H1 (cell line): ENCODE results near the gene NEDD4L. TPM values are rescaled to one million over a fixed set of nuclear protein-coding genes. Genes with fewer than 3 reads are reported as not detected.

Source experiments
- CTCF ChIA-PET: fragments of 300-600 bp; sonication (Branson Sonifier 250); formaldehyde crosslinking; loops from one replicate; lab custom pipeline; 2021; ENCODE audit not compliant: partially characterized antibody; lab: Charles Lee
- POLR2A ChIA-PET: fragments of 300-600 bp; sonication (Branson Sonifier 250); formaldehyde crosslinking; loops from one replicate; lab custom pipeline; 2021; ENCODE audit warnings: inconsistent platforms; ENCODE audit not compliant: partially characterized antibody; lab: Charles Lee
- DNase-seq, 2 experiments: peaks; one replicate each; pipeline versions ENCODE4 v3.0.0 to v3.0.0-alpha.2; 2010 to 2022; ENCODE audit warnings: low spot score in 2 of 2, low read depth in 1 of 2, mixed read lengths in 1 of 2
- FAIRE-seq: peaks from 2 replicates; lab custom pipeline; 2011; peaks lifted over from hg19 to GRCh38; lab: Jason Lieb, UNC
- H2AFZ ChIP-seq: 2 replicates; pipeline ENCODE4 v1.8.1; 2012; ENCODE audit warnings: low read length, inconsistent platforms
- H2AK5ac ChIP-seq: 2 replicates; pipeline ENCODE4 v1.6.1; 2013; ENCODE audit warnings: low read depth, low read length
- H2BK120ac ChIP-seq: replicated peaks from 2 replicates; pipeline ENCODE3; 2013; ENCODE audit warnings: low read depth, low read length, inconsistent platforms
- H2BK12ac ChIP-seq: 2 replicates; pipeline ENCODE4 v1.6.1; 2013; ENCODE audit warnings: low read depth, low read length
- H2BK15ac ChIP-seq: 2 replicates; pipeline ENCODE4 v1.6.1; 2013; ENCODE audit warnings: low read length
- H2BK20ac ChIP-seq: 2 replicates; pipeline ENCODE4 v1.6.1; 2013; ENCODE audit warnings: low read length
- H2BK5ac ChIP-seq: 2 replicates; pipeline ENCODE4 v1.6.1; 2013; ENCODE audit warnings: low read depth, low read length
- H3K14ac ChIP-seq: 2 replicates; pipeline ENCODE4 v1.6.1; 2013; ENCODE audit warnings: inconsistent platforms; ENCODE audit not compliant: insufficient read length
- H3K18ac ChIP-seq: 2 replicates; pipeline ENCODE4 v1.6.1; 2013; ENCODE audit warnings: low read length; ENCODE audit errors: extremely low read depth
- H3K23ac ChIP-seq: 2 replicates; pipeline ENCODE4 v1.6.1; 2013; ENCODE audit warnings: inconsistent platforms; ENCODE audit not compliant: insufficient read length
- H3K23me2 ChIP-seq: 2 replicates; pipeline ENCODE4 v1.6.1; 2013; ENCODE audit warnings: low read depth, low read length
- H3K27ac ChIP-seq: 2 replicates; pipeline ENCODE4 v1.6.1; 2011; ENCODE audit warnings: low read depth, low read length, inconsistent platforms
- H3K27me3 ChIP-seq, 4 experiments: replicated peaks in 1 of 4; 1 replicate in 1 of 4; 2 replicates in 3 of 4; pipeline versions ENCODE4 v1.6.1 to v1.8.1; 2011 to 2013; ENCODE audit warnings: low read length in 3 of 4, mild to moderate bottlenecking in 3 of 4, inconsistent platforms in 2 of 4, mixed read lengths in 2 of 4, moderate library complexity in 1 of 4; ENCODE audit not compliant: control insufficient read depth in 3 of 4, insufficient read depth in 3 of 4; ENCODE audit errors: extremely low read depth in 1 of 4
- H3K36me3 ChIP-seq, 4 experiments: 2 replicates each; pipeline versions ENCODE4 v1.6.1 to v1.8.1; 2011 to 2013; ENCODE audit warnings: mild to moderate bottlenecking in 4 of 4, low read length in 3 of 4, moderate library complexity in 2 of 4, control low read depth in 1 of 4, inconsistent platforms in 1 of 4; ENCODE audit not compliant: insufficient read depth in 4 of 4, control insufficient read depth in 2 of 4
- H3K4ac ChIP-seq: replicated peaks from 2 replicates; pipeline ENCODE3; 2013; ENCODE audit warnings: low read length, low read depth, mixed read lengths, inconsistent platforms; ENCODE audit not compliant: insufficient read length
- H3K4me1 ChIP-seq, 4 experiments: replicated peaks in 1 of 4; 1 replicate in 1 of 4; 2 replicates in 3 of 4; pipeline versions ENCODE4 v1.6.1 to v1.8.1; 2011 to 2013; ENCODE audit warnings: low read length in 3 of 4, inconsistent platforms in 2 of 4, mixed read lengths in 1 of 4; ENCODE audit not compliant: insufficient read depth in 4 of 4, control insufficient read depth in 3 of 4
- H3K4me2 ChIP-seq, 2 experiments: 2 replicates each; pipeline versions ENCODE4 v1.6.1 to v1.8.1; 2011 to 2013; ENCODE audit warnings: low read depth in 2 of 2, low read length in 2 of 2, control low read depth in 1 of 2, inconsistent platforms in 1 of 2, mild to moderate bottlenecking in 1 of 2; ENCODE audit not compliant: insufficient read depth in 1 of 2
- H3K4me3 ChIP-seq, 4 experiments: fragments of 200-600, 300-600 bp in 1 of 4; sonication (generic), shearing (Covaris generic), sonication (Bioruptor Twin) in 1 of 4; 2 replicates each; pipeline versions ENCODE4 v1.5.1 to v1.8.1; 2011 to 2016; ENCODE audit warnings: low read length in 4 of 4, low read depth in 3 of 4, control low read depth in 2 of 4, inconsistent platforms in 2 of 4, mild to moderate bottlenecking in 2 of 4, mixed read lengths in 1 of 4, moderate library complexity in 1 of 4; ENCODE audit not compliant: insufficient read depth in 2 of 4; ENCODE audit errors: extremely low read depth in 1 of 4
- H3K56ac ChIP-seq: replicated peaks from 2 replicates; pipeline ENCODE3; 2013; ENCODE audit warnings: low read depth, mild to moderate bottlenecking, mixed read lengths, low read length, inconsistent platforms; ENCODE audit not compliant: insufficient read length
- H3K79me1 ChIP-seq: 2 replicates; pipeline ENCODE4 v1.6.1; 2013; ENCODE audit warnings: low read depth, low read length, control low read depth
- H3K79me2 ChIP-seq, 2 experiments: 2 replicates each; pipeline versions ENCODE4 v1.6.1 to v1.8.1; 2012 to 2013; ENCODE audit warnings: low read length in 2 of 2, mild to moderate bottlenecking in 2 of 2, inconsistent platforms in 1 of 2; ENCODE audit not compliant: insufficient read depth in 2 of 2, control insufficient read depth in 1 of 2
- H3K9ac ChIP-seq, 4 experiments: replicated peaks in 1 of 4; 1 replicate in 1 of 4; 2 replicates in 3 of 4; pipeline versions ENCODE4 v1.6.1 to v1.8.1; 2011 to 2013; ENCODE audit warnings: low read depth in 3 of 4, low read length in 3 of 4, control low read depth in 2 of 4, mild to moderate bottlenecking in 2 of 4, moderate library complexity in 2 of 4, inconsistent platforms in 1 of 4; ENCODE audit errors: extremely low read depth in 1 of 4
- H3K9me3 ChIP-seq, 2 experiments: 2 replicates each; pipeline versions ENCODE4 v1.6.1 to v1.8.1; 2012 to 2013; ENCODE audit warnings: mild to moderate bottlenecking in 2 of 2, moderate library complexity in 2 of 2, control low read depth in 1 of 2, inconsistent platforms in 1 of 2, low read depth in 1 of 2, low read length in 1 of 2, mixed read lengths in 1 of 2; ENCODE audit not compliant: insufficient read depth in 2 of 2
- H4K20me1 ChIP-seq, 2 experiments: replicated peaks in 1 of 2; 2 replicates each; pipeline versions ENCODE3 to v1.8.1; 2011 to 2013; ENCODE audit warnings: inconsistent platforms in 2 of 2, low read length in 2 of 2, mild to moderate bottlenecking in 1 of 2; ENCODE audit not compliant: insufficient read depth in 2 of 2, control insufficient read depth in 1 of 2
- H4K5ac ChIP-seq: 2 replicates; pipeline ENCODE4 v1.6.1; 2013; ENCODE audit warnings: low read length, low read depth, mixed read lengths, inconsistent platforms; ENCODE audit not compliant: insufficient read length
- H4K8ac ChIP-seq: 2 replicates; pipeline ENCODE4 v1.8.0; 2013; ENCODE audit warnings: mild to moderate bottlenecking, moderate library complexity, low read length, inconsistent platforms; ENCODE audit not compliant: insufficient read depth; ENCODE audit errors: extremely low read depth
- H4K91ac ChIP-seq: replicated peaks from 2 replicates; pipeline ENCODE3; 2013; ENCODE audit warnings: low read length, mixed read lengths, inconsistent platforms; ENCODE audit not compliant: insufficient read length
- SIN3A ChIP-seq, 2 experiments: IDR thresholded peaks in 1 of 2; conservative IDR thresholded peaks in 1 of 2; 2 replicates each; pipeline ENCODE4 v1.6.1; 2011 to 2012; ENCODE audit warnings: low read length in 2 of 2, improper control_type of control experiment in 1 of 2, low read depth in 1 of 2, mild to moderate bottlenecking in 1 of 2
- WGBS, 2 experiments: shearing (Covaris generic) in 1 of 2; methylation state at CpG; one replicate each; pipeline versions ENCODE4 v1.1.6 to v1.1.7; 2013 to 2015; ENCODE audit warnings: low lambda C conversion rate in 2 of 2, mixed read lengths in 2 of 2, inconsistent platforms in 1 of 2, low coverage in 1 of 2, missing lambda C conversion rate in 1 of 2; ENCODE audit not compliant: insufficient replicate concordance in 2 of 2, insufficient coverage in 1 of 2, insufficient read length in 1 of 2; ENCODE audit errors: extremely low coverage in 1 of 2, missing lambda C conversion rate in 1 of 2; 5-methylcytosine and 5-hydroxymethylcytosine counted together
- polyA plus RNA-seq, 7 experiments: library from polyadenylated mRNA; depleted of rRNA in 3 of 7; stranded (reverse) in 5 of 7; unstranded in 2 of 7; fragments of >200 nt in 5 of 7; fragments of 200-250 nt in 2 of 7; gene quantifications; 1 replicate in 5 of 7; 2 replicates in 1 of 7; 4 replicates in 1 of 7; pipeline versions ENCODE4 v1.2.1 to v1.2.3, GENCODE V29; 2011 to 2013; ENCODE audit warnings: missing spikeins in 2 of 7, mixed read lengths in 2 of 7
- total RNA-seq: library from RNA; stranded (reverse); fragmentation: NEBNext Ultra II Directional; extraction: Animal tissue kit (Norgen Biotek cat#: 25700); gene quantifications from 2 replicates; pipeline ENCODE4 v1.2.1, GENCODE V29; 2021

Gene NEDD4L
- total and polyA plus RNA-seq, 2 of the 8 experiments (the other 6 are each of a cell fraction or from before 2014, with no cell fraction given), result 37.3 to 69.8 TPM

DNA sequence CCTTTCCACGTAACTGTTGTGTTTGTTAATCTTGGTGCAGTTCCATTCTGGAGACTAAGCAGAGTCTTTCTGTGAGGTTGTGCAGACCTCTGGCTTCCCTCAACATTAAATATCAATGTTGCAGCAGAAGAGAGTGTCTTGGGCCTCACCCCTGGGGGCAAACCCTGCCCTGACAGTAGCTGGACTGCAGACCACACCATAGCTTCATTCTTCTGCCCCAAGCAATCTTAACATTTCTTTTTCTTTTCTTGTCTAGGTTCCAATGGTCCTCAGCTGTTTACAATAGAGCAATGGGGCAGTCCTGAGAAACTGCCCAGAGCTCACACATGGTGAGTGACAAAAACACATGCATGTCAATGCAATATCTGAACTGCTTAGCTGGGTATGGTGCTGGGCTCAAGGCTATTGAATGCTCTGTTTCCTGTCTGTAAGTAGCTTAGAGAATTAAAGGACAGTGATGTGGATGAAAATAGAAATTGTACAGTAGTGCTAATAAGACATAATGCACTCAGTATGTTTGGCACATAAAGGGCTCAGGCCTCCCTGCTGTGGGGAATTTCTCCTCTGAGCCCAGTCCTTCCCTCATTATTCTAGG is 347.3 kb downstream of the NEDD4L start:
- ChIA-PET POLR2A (interaction anchor here (0.8 kb wide), 1 partner anchor 11 kb away, joined by 3 read pairs; no protein-coding TSS in a partner anchor), CTCF (interaction anchor here (0.7 to 9.3 kb wide), 8 partner anchors 13 to 433 kb away, joined by 3 to 62 read pairs (median 4); no protein-coding TSS in a partner anchor)
- no peak for FAIRE-seq

More for the DNA sequence above, 347.3 kb downstream of the NEDD4L start:
- Histone ChIP-seq H3K79me2 (no peaks in the 10 kb centered on the region), H3K9ac (no peak overlapping the region), H3K18ac (no peak overlapping the region), H4K20me1 (no peaks in the 10 kb centered on the region), H3K4me2 (no peak overlapping the region), H4K8ac (no peak overlapping the region), H3K14ac (no peak overlapping the region), H3K4me3 (no peak overlapping the region), H3K36me3 (peaks cover 20 to 71% (median 38%) of the 10 kb centered on the region in 4 experiments; a peak in 7 of 8 replicates), H3K9me3 (no peaks in the 10 kb centered on the region), H3K56ac (no peak overlapping the region), H2BK20ac (no peak overlapping the region), H3K23ac (no peak overlapping the region), H2AFZ (no peak overlapping the region), H2BK15ac (no peak overlapping the region), H4K5ac (no peak overlapping the region), H2BK12ac (no peak overlapping the region), H2AK5ac (no peak overlapping the region), H3K27me3 (no peaks in the 10 kb centered on the region), H2BK5ac (no peak overlapping the region), H2BK120ac (no peak overlapping the region), H3K79me1 (no peaks in the 10 kb centered on the region; the same call in 1 of the 2 replicates), H3K4ac (no peak overlapping the region), H3K4me1 (peaks cover 0 to 7% (median 0%) of the 10 kb centered on the region in 4 experiments; a peak in 3 of 7 replicates), H4K91ac (no peak overlapping the region), H3K27ac (no peak overlapping the region), H3K23me2 (no peaks in the 10 kb centered on the region)
- no peak for DNase-seq
- 100% methylated on average over 1 of the region's 1 CpG; no CpG with 5 or more reads in 1 of the 2 experiments for WGBS, 2 experiments
- TF ChIP-seq SIN3A (conservative IDR thresholded peaks at IDR 0.05 in 1 of 2, IDR thresholded peaks at IDR 0.05 in 1 of 2; ENCODE audit: low read depth in 1 of 2, low read length in 2 of 2), result no peak
